Trophoblast cell (in vitro differentiated cells and primary cell): ENCODE results near the gene IYD.
"Not testable (repeated sequence)": the region's sequence is repeated elsewhere in the genome, so short reads cannot be mapped to it uniquely, and the experiment has no call there.

Source experiments
- DNase-seq, 2 donors: peaks; one replicate each; pipeline ENCODE4 v3.0.0-alpha.2; 2016
- H2AFZ ChIP-seq: 2 replicates; pipeline ENCODE4 v1.6.1; 2013; ENCODE audit warnings: low read length, moderate library complexity, mild to moderate bottlenecking; ENCODE audit not compliant: insufficient read depth, poor library complexity
- H2AK5ac ChIP-seq: 2 replicates; pipeline ENCODE4 v1.6.1; 2013; ENCODE audit warnings: mild to moderate bottlenecking, low read length
- H2BK120ac ChIP-seq: 2 replicates; pipeline ENCODE4 v1.6.1; 2013; ENCODE audit warnings: low read length, mild to moderate bottlenecking, moderate library complexity; ENCODE audit not compliant: insufficient read depth, poor library complexity
- H2BK12ac ChIP-seq: 2 replicates; pipeline ENCODE4 v1.6.1; 2013; ENCODE audit warnings: mild to moderate bottlenecking, low read length, moderate library complexity
- H2BK5ac ChIP-seq: 2 replicates; pipeline ENCODE4 v1.6.1; 2013; ENCODE audit warnings: low read length, low read depth, moderate library complexity, mild to moderate bottlenecking; ENCODE audit not compliant: poor library complexity
- H3K14ac ChIP-seq: 2 replicates; pipeline ENCODE4 v1.6.1; 2013; ENCODE audit warnings: mild to moderate bottlenecking, low read length
- H3K18ac ChIP-seq: 2 replicates; pipeline ENCODE4 v1.6.1; 2013; ENCODE audit warnings: mild to moderate bottlenecking, low read length
- H3K23ac ChIP-seq: 2 replicates; pipeline ENCODE4 v1.6.1; 2013; ENCODE audit warnings: low read length
- H3K27ac ChIP-seq: 2 replicates; pipeline ENCODE4 v1.5.1; 2013; ENCODE audit warnings: low read depth, mild to moderate bottlenecking, inconsistent platforms, low read length, moderate library complexity
- H3K27me3 ChIP-seq: 2 replicates; pipeline ENCODE4 v1.6.1; 2013; ENCODE audit warnings: inconsistent platforms, mild to moderate bottlenecking, low read length, moderate library complexity; ENCODE audit not compliant: insufficient read depth
- H3K36me3 ChIP-seq, 2 experiments: 1 replicate in 1 of 2; 2 replicates in 1 of 2; pipeline ENCODE4 v1.6.1; 2013; ENCODE audit warnings: low read length in 2 of 2, mild to moderate bottlenecking in 2 of 2, moderate library complexity in 1 of 2; ENCODE audit not compliant: insufficient read depth in 2 of 2, control insufficient read depth in 1 of 2
- H3K4ac ChIP-seq: 2 replicates; pipeline ENCODE4 v1.6.1; 2013; ENCODE audit warnings: low read depth, mild to moderate bottlenecking, low read length, moderate library complexity
- H3K4me1 ChIP-seq, 2 experiments: 1 replicate in 1 of 2; 2 replicates in 1 of 2; pipeline ENCODE4 v1.6.1; 2013; ENCODE audit warnings: low read length in 2 of 2, mild to moderate bottlenecking in 2 of 2, moderate library complexity in 1 of 2; ENCODE audit not compliant: insufficient read depth in 2 of 2, control insufficient read depth in 1 of 2
- H3K4me2 ChIP-seq: 2 replicates; pipeline ENCODE4 v1.6.1; 2013; ENCODE audit warnings: inconsistent platforms, mild to moderate bottlenecking, low read length, moderate library complexity
- H3K4me3 ChIP-seq: 2 replicates; pipeline ENCODE4 v1.5.1; 2013; ENCODE audit warnings: mild to moderate bottlenecking, low read depth, low read length, inconsistent platforms
- H3K79me1 ChIP-seq: one replicate; pipeline ENCODE4 v1.6.1; 2013; ENCODE audit warnings: low read length
- H3K79me2 ChIP-seq: 2 replicates; pipeline ENCODE4 v1.6.1; 2013; ENCODE audit warnings: low read length, mild to moderate bottlenecking; ENCODE audit not compliant: control insufficient read depth, insufficient read depth, poor library complexity
- H3K9ac ChIP-seq: 2 replicates; pipeline ENCODE4 v1.6.1; 2013; ENCODE audit warnings: mild to moderate bottlenecking, low read length
- H3K9me3 ChIP-seq: 2 replicates; pipeline ENCODE4 v1.6.1; 2013; ENCODE audit warnings: low read depth, mild to moderate bottlenecking, control low read depth, inconsistent platforms, low read length; ENCODE audit not compliant: insufficient read depth
- H4K12ac ChIP-seq: 2 replicates; pipeline ENCODE4 v1.6.1; 2013; ENCODE audit warnings: low read depth, mild to moderate bottlenecking, low read length, moderate library complexity
- H4K8ac ChIP-seq: 2 replicates; pipeline ENCODE4 v1.6.1; 2013; ENCODE audit warnings: low read depth, mild to moderate bottlenecking, low read length, moderate library complexity
- H4K91ac ChIP-seq: one replicate; pipeline ENCODE4 v1.6.1; 2013; ENCODE audit warnings: low read depth, mild to moderate bottlenecking, low read length, moderate library complexity
- WGBS: extraction: QIAGEN DNeasy Blood & Tissue Kit; methylation state at CpG from one replicate; pipeline ENCODE4 v1.1.7; 2013; ENCODE audit warnings: missing lambda C conversion rate; ENCODE audit not compliant: insufficient read length, insufficient coverage; ENCODE audit errors: extremely low coverage; 5-methylcytosine and 5-hydroxymethylcytosine counted together

The IYD gene

GRCh38 chr6:150445486-150445885 is 76.7 kb downstream of the IYD start:
- no peaks in the 10 kb centered on the region for H3K9me3 ChIP-seq
- H3K27me3 ChIP-seq, result no peaks in the 10 kb centered on the region
- WGBS, result no CpG with 5 or more reads among the region's 2 CpGs
- H2BK5ac ChIP-seq, result no peak overlapping the region
- no peak overlapping the region for H2AFZ ChIP-seq
- H3K18ac ChIP-seq, result no peak overlapping the region
- H3K79me2 ChIP-seq, result no peaks in the 10 kb centered on the region
- H3K27ac ChIP-seq, result no peak overlapping the region
- no peak overlapping the region for H4K8ac ChIP-seq
- H3K4me1 ChIP-seq, result no peaks in the 10 kb centered on the region
- no peak overlapping the region for H2BK12ac ChIP-seq
- no peak overlapping the region for H2AK5ac ChIP-seq
- no peak overlapping the region for H3K23ac ChIP-seq
- no peak overlapping the region for H3K14ac ChIP-seq
- H4K12ac ChIP-seq, result no peak overlapping the region
- H3K4me2 ChIP-seq, result no peak overlapping the region
- no peak overlapping the region for H3K4me3 ChIP-seq
- DNase-seq, result no peak
- H3K79me1 ChIP-seq, result no peaks in the 10 kb centered on the region
- no peak overlapping the region for H4K91ac ChIP-seq
- no peak overlapping the region for H3K4ac ChIP-seq
- H2BK120ac ChIP-seq, result no peak overlapping the region
- no peaks in the 10 kb centered on the region for H3K36me3 ChIP-seq
- H3K9ac ChIP-seq, result no peak overlapping the region

DNA sequence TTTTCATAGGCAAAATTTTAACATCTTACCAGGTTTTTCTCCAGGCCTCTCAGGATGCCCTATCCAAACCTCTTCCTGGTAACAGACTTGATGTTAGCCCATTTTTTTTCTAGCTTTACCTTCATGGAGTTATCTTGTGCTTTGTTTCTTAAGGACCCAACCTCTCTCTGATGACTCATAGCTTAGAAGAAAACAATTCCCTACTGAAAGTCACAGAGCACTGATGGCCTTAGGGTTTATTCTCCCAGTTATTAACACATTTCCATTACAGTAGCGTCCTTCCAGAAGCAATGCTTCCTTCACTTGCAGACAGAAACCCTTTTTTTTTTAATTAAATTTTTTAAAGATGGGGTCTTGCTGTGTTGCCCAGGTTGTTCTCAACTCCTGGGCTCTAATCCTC is 79.4 kb downstream of the IYD start:
- no peak overlapping the region for H3K18ac ChIP-seq
- no peak overlapping the region for H3K4me3 ChIP-seq
- no peak overlapping the region for H2BK12ac ChIP-seq
- no peaks in the 10 kb centered on the region for H3K79me2 ChIP-seq
- no peak overlapping the region for H2AFZ ChIP-seq
- H4K8ac ChIP-seq, result no peak overlapping the region
- H3K79me1 ChIP-seq, result no peaks in the 10 kb centered on the region
- no peak overlapping the region for H3K4ac ChIP-seq
- no CpG with 5 or more reads among the region's 1 CpG for WGBS
- H3K23ac ChIP-seq, result no peak overlapping the region
- H3K14ac ChIP-seq, result no peak overlapping the region
- no peaks in the 10 kb centered on the region for H3K9me3 ChIP-seq
- H3K4me2 ChIP-seq, result no peak overlapping the region
- no peak overlapping the region for H2AK5ac ChIP-seq
- H3K36me3 ChIP-seq, result no peaks in the 10 kb centered on the region
- H2BK5ac ChIP-seq, result no peak overlapping the region
- H3K4me1 ChIP-seq, result peaks cover 0 to 7% of the 10 kb centered on the region in 2 experiments
- no peak for DNase-seq
- H3K27ac ChIP-seq, result no peak overlapping the region
- H4K91ac ChIP-seq, result no peak overlapping the region
- no peaks in the 10 kb centered on the region for H3K27me3 ChIP-seq
- no peak overlapping the region for H2BK120ac ChIP-seq
- H4K12ac ChIP-seq, result no peak overlapping the region
- no peak overlapping the region for H3K9ac ChIP-seq

DNA sequence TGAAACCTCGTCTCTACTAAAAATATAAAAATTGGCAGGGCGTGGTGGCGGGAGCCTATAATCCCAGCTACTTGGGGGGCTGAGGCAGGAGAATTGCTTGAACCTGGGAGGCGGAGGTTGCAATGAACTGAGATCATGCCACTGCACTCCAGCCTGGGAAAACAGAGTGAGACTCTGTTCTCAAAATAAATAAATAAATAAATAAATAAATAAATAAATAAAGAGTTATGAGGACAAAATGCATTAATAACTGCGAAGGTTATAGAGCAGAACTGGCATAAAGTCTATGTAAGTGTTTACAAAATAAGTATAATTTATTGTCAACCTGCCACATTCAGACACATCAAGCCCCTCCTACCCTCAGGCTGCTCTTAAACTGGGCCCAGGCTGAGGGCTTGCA is 80.2 kb downstream of the IYD start:
- not testable (repeated sequence) for H3K79me2 ChIP-seq, H3K4me2 ChIP-seq, DNase-seq, H2AK5ac ChIP-seq, H2BK120ac ChIP-seq, H3K9me3 ChIP-seq, H3K4me3 ChIP-seq, H4K12ac ChIP-seq, H3K36me3 ChIP-seq, H3K4ac ChIP-seq, H2AFZ ChIP-seq, H3K9ac ChIP-seq, H3K79me1 ChIP-seq, H3K14ac ChIP-seq, H3K18ac ChIP-seq, H2BK5ac ChIP-seq, H3K27me3 ChIP-seq, H4K8ac ChIP-seq, H3K4me1 ChIP-seq, H2BK12ac ChIP-seq, H3K23ac ChIP-seq, H4K91ac ChIP-seq, H3K27ac ChIP-seq
- WGBS, result no CpG with 5 or more reads among the region's 5 CpGs

DNA sequence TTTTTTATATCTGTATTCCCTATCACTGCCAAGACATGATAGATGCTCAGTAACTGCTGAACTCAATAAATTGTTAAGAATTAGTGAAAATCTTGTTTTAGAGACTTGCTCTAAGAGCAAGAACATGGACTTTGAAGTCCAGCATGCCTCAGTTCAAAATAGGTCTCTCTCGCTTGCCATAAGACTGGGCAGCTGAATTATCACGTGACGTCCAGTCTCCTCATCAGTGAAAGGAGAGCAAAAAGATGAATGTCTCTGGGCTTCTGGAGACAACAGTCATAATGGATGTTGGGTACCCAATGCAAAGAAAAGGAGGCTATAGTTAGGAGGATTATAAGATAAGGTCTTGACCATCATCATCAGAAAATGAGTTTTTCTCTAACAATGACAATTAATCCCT is 82.1 kb downstream of the IYD start:
- Histone ChIP-seq H3K79me2 (no peaks in the 10 kb centered on the region), H3K36me3 (no peaks in the 10 kb centered on the region), H3K79me1 (no peaks in the 10 kb centered on the region), H2AK5ac (no peak overlapping the region), H3K27me3 (no peaks in the 10 kb centered on the region), H3K4me3 (no peak overlapping the region), H3K4me1 (peaks cover 0 to 7% of the 10 kb centered on the region in 2 experiments), H3K4ac (no peak overlapping the region), H4K8ac (no peak overlapping the region), H3K14ac (no peak overlapping the region), H3K18ac (no peak overlapping the region), H2AFZ (no peak overlapping the region), H3K9me3 (no peaks in the 10 kb centered on the region), H3K23ac (no peak overlapping the region), H3K27ac (no peak overlapping the region), H4K12ac (no peak overlapping the region), H2BK12ac (no peak overlapping the region), H3K9ac (no peak overlapping the region), H2BK120ac (no peak overlapping the region), H2BK5ac (no peak overlapping the region), H4K91ac (no peak overlapping the region), H3K4me2 (no peak overlapping the region)
- DNase-seq, result no peak
- no CpG with 5 or more reads among the region's 3 CpGs for WGBS
